OCI-LY7 (cell line): ENCODE results near the gene SCGB1C2.

Source experiments
- EZH2phosphoT487 ChIP-seq: fragments of 200-600 bp; sonication (generic); IDR thresholded peaks from 2 replicates; pipeline ENCODE4 v1.6.1; 2018; ENCODE audit warnings: low read depth, borderline replicate concordance, mild to moderate bottlenecking, mixed run types, antibody characterized with exemption, low read length, moderate library complexity, mixed read lengths
- TF ChIP-seq, protein P1 (sequence below): fragments of 200-600 bp; sonication (generic); conservative IDR thresholded peaks from 2 replicates; pipeline ENCODE4 v1.5.1; 2014; ENCODE audit warnings: mild to moderate bottlenecking, antibody characterized with exemption, low read length, moderate library complexity, mixed read lengths

DNA sequence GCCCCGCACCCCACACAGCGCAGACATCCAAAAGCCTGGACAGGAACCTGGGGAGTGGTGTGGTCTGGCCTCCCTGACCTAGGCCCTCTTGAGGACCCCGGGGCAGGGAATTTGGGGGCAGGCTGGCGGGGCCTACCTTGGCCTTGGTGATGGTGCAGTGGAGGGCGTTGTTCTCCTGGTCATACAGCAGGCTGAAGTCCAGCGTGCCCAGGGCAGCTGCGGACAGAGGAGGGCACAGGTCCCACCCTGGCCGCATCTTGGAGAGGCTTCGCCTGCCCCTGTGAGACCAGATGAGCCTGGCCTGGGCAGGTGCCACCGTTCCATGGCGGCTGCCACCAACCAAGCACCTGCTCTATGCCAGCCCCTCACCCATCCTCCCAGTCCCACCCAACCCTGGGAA lies 35.0 kb downstream of the SCGB1C2 start:
- TF ChIP-seq, protein P1, sequence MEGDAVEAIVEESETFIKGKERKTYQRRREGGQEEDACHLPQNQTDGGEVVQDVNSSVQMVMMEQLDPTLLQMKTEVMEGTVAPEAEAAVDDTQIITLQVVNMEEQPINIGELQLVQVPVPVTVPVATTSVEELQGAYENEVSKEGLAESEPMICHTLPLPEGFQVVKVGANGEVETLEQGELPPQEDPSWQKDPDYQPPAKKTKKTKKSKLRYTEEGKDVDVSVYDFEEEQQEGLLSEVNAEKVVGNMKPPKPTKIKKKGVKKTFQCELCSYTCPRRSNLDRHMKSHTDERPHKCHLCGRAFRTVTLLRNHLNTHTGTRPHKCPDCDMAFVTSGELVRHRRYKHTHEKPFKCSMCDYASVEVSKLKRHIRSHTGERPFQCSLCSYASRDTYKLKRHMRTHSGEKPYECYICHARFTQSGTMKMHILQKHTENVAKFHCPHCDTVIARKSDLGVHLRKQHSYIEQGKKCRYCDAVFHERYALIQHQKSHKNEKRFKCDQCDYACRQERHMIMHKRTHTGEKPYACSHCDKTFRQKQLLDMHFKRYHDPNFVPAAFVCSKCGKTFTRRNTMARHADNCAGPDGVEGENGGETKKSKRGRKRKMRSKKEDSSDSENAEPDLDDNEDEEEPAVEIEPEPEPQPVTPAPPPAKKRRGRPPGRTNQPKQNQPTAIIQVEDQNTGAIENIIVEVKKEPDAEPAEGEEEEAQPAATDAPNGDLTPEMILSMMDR = no peak
- no peak for TF ChIP-seq EZH2phosphoT487
